ENCODE results near the gene UNC5B.

UNC5B gene

GRCh38 chr10:71325267-71325666, 112.9 kb downstream of the UNC5B start:
- no peak for DNase-seq

DNA sequence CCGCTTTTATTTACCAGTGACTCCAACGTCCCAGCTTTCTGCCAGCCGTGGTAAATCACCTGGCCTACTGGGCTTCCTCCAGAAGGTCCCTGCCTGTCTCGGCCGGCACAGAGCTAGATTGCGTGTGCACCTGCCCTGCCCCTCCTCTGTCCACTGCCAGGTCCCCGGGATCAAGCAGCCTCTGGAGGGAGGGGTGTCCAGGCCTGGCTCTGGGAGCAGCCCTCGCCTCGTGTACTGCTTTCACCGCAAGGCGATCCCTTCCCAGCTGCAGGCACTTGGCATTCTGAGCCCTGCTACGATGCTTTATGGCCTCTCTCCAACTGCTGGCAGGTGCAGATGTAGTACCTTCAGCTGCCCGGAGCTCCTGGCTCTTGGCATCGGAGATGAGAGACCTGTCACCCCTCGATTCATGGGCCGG, 114.1 kb downstream of the UNC5B start:
- DNase-seq = no peak

DNA sequence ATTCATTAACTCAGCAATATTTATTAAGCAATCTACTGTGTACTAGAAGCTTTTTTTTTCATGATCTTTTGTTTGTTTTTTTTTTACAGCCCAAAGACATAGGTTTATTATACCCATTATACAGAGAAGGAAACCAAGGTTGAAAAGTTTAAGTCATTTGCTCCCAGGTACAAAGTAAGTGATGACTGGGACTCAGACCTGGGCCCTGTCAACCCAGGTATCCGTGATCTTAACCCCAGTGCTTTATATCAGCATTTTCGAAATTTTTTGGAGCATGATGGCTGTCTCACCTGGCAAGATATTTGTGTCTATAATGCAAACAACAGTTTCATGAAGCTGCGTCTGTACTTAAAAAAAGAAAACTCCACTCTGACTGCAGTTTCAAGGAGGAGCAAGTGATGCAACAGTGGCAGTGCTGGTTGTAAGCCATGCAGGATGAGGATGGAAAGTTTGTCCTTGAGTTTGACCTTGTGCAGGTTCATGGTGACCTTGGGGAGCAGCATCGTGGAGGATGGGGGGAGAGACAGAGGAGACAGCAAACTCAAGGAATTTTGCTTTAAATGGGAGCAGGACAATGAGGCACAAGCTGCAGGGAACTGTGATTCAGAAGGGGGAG, 118.5 kb downstream of the UNC5B start:
- DNase-seq = no peak

- no peak for DNase-seq
Measured at GRCh38 chr10:71331736-71332135, 119.4 kb downstream of the UNC5B start.

- no peak for DNase-seq
Measured at GRCh38 chr10:71332466-71332865, 120.1 kb downstream of the UNC5B start.

- no peak for DNase-seq
Measured at GRCh38 chr10:71333129-71333887, 120.9 kb downstream of the UNC5B start.

- DNase-seq = no peak
Measured at GRCh38 chr10:71334221-71334791, 121.9 kb downstream of the UNC5B start.

DNA sequence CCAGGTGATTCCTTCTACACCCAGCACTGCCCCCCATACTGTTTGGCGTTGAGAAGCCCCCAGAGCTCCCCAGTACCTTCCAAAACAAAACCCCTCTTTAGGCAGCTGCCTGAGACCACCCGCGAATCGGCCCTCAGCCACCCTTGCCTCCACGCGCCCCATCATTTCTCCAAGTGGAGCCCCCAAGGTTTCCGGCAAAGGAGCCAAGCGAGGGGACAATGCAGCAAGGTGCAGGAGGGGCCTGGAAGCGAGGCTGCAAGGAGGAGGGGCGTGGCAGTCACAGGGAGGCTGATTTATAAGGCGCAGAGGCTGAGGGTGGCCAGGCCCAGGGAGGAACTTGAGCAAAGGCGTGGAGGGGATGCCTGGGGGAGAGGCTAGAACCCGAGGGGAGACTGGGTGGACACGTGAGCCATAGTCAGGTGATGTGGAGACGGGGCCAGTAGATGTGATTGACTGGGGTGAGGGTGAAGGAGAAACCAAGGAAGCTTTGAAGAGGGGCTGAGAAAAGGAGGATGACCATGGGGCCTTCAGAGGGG, 122.9 kb downstream of the UNC5B start:
- DNase-seq = no peak

- DNase-seq = no peak
Measured at GRCh38 chr10:71336632-71337031, 124.3 kb downstream of the UNC5B start.

DNA sequence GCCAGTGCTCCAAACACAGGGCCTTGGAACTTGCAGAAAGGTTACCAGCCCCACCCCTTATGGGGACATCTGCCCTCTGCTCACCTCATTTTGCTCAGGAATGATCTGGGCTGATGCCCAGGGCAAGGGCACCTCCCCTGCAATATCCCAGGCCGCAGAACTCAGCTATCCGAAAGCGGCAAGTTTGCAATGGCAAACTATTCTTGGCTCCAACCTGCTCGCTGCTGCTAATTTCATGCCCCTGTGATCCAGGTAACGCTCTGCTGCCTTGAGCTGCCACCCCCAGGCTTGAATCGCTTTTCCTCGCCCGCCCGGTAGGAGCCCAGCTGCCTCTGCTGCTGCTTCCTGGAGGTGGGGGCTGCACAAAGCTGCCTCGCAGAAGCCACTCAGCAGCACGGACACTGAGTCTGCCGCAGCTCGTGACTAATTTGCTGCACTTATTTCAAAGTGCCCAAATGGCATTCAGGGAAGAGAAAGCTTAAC, 124.9 kb downstream of the UNC5B start:
- DNase-seq = no peak

- no peak for DNase-seq
Measured at GRCh38 chr10:71338728-71339495, 126.5 kb downstream of the UNC5B start.

DNA sequence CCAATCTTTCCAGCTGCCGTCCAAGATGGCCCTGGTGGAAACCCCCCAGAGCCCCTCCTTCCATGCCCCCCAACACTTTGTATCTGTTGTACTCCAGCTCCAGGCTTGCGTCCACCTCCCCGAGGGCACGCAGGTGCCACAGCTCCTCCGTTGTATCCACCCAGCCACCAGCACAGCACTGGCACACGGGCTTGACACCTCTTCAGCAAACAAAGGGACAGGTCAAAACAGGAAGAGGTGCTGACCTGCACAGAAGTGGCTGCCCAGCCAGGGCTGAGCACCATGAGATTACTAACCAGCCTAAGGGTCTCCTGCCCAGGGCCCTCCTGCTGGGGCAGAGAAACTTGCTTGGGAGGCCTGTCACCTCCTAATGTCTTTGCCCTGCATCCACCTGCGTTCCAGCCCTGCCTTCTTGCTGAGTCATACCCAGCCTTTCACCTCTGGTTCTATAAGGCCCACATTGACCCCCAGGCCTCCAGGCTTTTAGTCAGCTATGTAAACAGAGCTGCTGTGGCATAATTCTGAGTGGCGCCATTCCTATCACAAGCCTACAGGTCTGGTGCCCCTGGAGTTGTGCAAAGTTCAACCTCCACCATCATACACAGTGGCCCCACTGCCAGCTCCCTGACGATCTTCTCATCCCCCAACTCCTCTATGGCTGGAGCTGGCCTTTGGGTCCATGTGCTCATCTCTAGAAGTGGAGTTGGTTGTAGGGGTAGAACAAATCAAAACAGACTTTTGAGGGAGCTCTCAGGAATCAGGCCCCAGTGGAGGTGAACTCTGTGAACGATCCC, 127.6 kb downstream of the UNC5B start:
- no peak for DNase-seq

DNA sequence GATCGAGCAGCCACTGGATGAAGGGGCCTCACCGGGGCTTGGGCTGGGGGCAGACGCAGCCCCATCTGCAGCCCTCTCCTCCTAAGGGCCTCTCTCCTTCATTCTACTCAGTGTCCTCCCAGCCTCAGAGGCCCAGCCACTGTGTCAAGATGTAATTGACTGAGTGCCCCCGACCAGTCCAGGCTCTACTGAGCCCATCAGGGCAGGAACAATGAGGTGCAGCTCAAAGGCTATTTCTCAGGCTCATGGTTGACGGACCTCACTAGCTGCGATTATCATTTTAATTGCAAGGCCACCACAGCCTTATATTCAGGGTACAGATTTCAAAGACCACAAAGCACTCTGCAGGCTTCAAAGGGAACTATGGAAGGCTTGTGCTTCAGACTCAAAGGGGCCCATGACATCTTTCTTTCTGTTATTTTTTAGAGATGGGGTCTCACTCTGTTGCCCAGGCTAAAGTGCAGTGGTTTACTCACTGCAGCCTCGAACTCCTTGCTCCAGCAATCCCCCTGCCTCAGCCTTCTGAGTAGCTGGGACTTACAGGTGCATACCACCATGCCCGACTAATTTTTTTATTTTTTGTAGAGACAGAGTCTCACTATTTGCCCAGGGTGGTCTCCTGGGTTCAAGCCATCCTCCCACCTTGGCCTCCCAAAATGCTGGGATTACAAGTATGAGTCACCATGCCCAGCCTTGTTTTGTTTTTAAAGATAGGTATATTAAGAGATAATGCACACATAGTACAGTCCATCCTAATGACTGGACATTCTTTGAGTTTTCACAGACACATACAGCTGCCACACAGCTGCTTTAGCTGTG, 130.4 kb downstream of the UNC5B start:
- no peak for DNase-seq

DNA sequence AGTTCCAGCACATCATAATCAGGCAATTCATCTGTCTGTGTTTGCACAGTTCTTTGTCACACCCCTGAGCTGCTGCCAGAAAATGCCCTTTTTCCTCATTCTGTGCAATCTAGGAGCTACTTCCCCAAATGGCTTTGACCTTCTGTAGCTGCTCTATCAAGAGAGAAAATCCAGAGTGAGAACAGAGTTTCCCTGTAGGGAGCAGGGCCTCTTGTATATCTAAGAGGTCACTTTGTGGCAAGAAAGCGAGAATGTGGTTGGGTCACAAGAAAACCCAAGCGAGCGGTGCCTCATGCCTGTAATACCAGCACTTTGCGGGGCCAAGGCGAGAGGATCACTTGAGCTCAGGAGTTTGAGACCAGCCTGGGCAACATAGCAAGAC, 131.0 kb downstream of the UNC5B start:
- DNase-seq = no peak

GRCh38 chr10:71344154-71344925, 132.0 kb downstream of the UNC5B start:
- DNase-seq = no peak

DNA sequence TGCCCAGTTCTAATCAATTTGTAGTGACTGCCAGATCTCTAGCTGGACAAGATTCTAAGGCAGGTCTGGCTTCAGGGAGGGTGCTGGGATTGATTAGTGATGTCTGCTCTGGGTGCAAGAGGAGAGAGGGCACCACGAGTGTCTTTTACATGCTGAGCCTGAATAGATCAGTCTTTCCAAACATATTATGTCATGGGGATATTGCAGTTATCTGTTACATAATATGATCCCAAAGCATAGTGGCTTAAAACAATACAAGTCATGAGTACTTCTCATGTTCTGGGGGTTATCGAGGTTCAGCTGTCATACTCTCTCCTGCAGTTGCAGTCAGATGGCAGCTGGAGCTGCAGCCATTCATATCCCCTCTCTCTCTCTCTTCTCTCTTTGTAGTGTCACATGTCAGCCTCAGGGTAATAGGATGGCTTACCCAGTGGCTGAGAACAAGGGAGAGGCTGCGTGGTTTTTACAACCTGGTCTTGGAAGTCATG, 132.7 kb downstream of the UNC5B start:
- DNase-seq = no peak

GRCh38 chr10:71345694-71346093, 133.3 kb downstream of the UNC5B start:
- no peak for DNase-seq

DNA sequence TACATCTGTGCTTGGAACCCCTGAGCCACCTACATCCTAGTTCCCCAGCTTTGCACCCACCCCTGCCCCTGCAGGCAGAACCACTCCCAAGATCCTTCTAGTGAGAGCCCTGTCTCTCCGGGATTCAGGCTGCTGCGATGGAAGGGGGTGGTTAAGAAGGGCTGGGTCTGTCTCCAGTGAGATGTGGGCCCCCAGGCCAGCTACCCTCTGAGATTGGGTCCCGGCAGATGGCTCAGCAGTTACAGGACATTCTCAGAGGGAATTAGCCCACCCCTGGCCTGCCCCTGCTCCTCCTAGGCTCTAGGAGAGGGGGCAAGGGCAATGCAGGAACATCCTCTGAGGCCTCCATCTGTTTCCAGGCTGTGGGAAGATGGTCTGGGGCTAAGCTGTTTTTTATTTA, 134.4 kb downstream of the UNC5B start:
- no peak for DNase-seq

- DNase-seq = no peak
Measured at GRCh38 chr10:71347587-71348395, 135.4 kb downstream of the UNC5B start.

DNA sequence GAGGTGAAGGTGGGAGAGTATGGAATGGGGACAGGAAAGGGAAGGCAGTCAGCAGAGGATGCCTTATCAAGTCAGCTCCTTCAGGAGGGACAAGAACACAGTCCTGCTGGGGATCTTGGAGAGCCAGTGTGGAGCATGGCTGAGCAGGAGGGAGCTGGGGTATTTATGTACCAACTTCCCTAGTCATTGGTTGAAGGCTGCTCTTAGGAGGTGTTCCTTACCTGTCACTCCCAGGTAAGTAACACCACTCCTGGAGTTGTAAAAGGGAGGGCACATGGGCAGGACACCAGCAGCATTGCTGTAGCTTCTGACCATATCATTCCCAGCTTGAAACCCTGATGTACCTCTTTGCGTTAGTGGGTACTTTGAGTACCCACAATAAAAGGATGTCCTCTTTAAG, 136.5 kb downstream of the UNC5B start:
- no peak for DNase-seq

Data from CD4-positive, alpha-beta T cell treated with Interleukin-12 subunit alpha and Interleukin-12 subunit beta, for 1 hour (primary cell).